GM18873 (cell line): ENCODE results near the gene MAN1B1.

ENCODE experiments used
- ATAC-seq: cut with Tn5 transposase; IDR thresholded peaks from one replicate; pipeline ENCODE4 v1.9.1; 2021; ENCODE audit warnings: mild to moderate bottlenecking, moderate library complexity, moderate number of reproducible peaks; ENCODE audit not compliant: unreplicated experiment, low FRiP score

The MAN1B1 gene

GRCh38 chr9:137086531-137087408, at the start of gene MAN1B1:
Gene MAN1B1 (plus strand): TSS chr9:137086985. CDS start chr9:137087000, 15 bp downstream.
- ATAC-seq: peak; percentile 76

DNA sequence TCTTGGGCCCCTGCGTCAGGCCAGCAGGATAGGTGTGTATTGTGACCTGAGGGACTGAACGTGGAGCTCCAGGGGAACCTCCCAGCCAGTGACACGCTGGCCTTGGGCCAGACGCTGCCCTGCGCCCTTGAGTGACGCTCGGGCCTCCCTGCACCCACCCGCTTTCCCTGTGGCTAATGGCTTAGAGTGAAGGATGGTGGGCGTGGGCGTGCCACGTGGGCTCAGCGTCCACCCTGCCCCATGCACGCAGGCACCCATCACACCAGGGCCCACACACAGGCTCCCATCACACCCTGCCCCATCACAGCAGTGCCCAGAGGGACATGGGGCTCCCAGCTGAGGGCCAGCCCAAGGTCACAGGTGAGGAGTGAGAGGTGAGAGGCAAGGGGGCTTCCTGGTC, 49.8 kb upstream of the MAN1B1 start:
- no peak for ATAC-seq

- ATAC-seq: no peak
These were observed 49.3 kb upstream of the MAN1B1 start for GRCh38 chr9:137037483-137037882.

- ATAC-seq: no peak
These were observed 47.9 kb upstream of the MAN1B1 start for GRCh38 chr9:137038916-137039315.

DNA sequence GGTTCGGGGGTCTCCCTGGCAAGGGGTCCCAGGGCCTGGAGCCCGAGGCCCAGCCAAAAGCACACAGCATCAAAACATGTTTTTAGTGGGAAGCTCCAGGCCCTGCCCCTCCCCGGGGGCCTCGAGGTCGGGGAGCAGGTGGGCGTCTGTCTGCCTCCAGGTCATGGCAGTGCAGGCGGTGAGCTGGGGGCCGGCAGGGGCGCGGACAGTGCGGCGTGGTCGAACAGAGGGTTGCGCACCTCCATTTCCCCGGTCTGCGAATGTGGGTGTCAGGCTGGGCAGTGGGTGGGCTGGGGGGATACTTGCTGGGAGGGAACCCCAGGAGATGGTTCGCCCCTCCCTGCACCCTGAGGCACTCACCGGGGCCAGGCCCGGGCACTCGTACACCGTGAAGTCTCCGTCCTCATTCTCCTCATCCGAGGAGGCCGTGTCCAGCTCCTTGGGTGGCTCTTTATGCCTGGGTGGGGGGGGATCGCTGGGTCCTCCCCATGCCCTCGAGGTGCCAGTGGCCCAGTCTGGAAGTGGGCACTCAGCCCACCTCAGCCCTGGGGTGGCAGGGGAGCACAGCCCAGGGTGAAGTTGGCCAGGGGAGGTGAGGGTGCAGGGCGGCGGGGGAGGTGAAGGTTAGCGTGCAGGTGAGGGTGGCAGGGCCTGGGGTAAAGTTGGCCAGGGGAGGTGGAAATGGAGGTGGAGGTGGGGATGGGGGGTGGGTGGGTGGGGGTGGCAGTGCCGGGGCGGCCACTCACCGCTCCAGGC, 47.0 kb upstream of the MAN1B1 start:
- no peak for ATAC-seq

- ATAC-seq: no peak
These were observed 46.2 kb upstream of the MAN1B1 start for GRCh38 chr9:137040568-137040967.

GRCh38 chr9:137041124-137041523, 45.7 kb upstream of the MAN1B1 start:
- ATAC-seq: no peak

GRCh38 chr9:137042751-137043727, 43.7 kb upstream of the MAN1B1 start:
- ATAC-seq: no peak

- no peak for ATAC-seq
These were observed 42.7 kb upstream of the MAN1B1 start for GRCh38 chr9:137044037-137044436.

- no peak for ATAC-seq
These were observed 42.1 kb upstream of the MAN1B1 start for GRCh38 chr9:137044502-137045177.

DNA sequence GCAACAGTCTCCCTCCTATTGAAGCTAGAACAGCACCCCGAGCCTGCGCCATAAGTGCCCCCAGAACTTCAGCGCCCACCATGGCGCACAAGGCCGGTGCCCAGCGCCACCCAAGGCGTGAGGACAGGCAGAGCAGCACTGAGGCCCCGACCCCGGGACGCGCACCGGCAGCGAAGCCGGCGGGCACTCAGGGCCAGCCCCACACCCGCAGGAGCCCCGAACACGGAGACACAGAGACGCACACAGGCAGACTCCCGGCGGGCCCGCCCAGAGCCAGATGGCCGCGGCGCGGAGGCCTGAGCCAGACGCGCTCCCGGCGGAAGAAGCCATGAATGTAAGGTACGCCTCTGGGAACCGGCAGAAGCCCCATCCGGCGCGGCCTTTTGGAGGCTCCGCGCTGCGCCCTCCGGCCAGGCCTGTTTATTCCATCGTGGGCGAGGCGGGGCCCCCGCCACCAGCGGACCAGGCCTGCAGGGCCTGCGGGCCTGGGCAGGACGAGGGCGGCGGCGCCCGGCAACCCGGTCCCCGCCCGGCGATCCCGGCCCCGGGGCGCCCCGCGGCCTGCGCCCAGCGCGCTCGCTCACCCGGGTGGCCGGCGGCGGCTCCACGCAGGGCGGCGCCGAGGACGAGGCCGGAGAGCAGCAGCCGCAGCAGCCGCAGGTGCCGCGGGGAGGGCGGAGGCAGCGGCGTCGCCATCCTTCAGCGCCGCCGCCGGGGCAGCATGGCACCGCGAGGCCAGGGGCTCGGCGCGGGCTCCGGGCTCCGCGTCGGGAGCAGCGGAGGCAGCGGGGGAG, 41.3 kb upstream of the MAN1B1 start:
- ATAC-seq: no peak

DNA sequence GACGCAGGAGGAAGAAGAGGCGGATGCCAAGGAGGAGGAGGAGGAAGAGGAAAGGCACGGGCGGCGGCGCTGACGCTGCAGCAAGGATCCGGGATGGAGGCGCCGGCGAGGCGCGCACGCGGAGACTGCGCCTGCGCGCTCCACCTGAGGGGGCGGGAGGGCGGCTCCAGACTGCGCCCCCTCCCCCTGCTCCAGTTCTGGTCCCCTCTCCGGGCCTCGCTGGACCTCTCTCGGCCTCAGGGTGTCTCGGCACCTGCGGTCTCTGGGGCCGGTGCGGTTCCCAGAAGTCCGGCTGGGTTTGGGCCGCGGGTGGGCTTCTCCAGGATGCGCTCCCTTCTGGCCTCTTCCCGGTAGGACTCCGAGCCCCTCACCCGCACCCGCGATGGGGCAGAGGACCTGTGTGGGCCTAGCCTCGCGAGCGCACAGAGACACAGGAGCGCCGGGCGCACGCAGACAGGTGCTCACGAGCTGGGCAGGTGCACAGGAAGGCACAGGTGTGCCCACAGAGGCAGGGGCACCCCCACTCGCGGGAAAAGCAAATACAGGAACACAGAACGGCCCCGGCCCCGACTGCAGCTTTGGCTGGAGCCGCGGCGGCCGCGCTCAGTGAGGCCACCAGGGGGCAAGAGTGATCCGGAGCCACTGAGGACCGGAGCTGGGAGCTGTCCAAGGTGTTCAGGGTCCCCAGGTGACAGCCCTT, 40.5 kb upstream of the MAN1B1 start, which contains the start of gene NPDC1:
Gene NPDC1 (minus strand): TSS at position 90 of the 700 bp plus-strand sequence. CDS start 188 bp downstream, outside the sequence.
- ATAC-seq: no peak

GRCh38 chr9:137048655-137049543, 37.9 kb upstream of the MAN1B1 start:
- ATAC-seq: no peak

GRCh38 chr9:137049544-137050449, 37.0 kb upstream of the MAN1B1 start:
- ATAC-seq: no peak

DNA sequence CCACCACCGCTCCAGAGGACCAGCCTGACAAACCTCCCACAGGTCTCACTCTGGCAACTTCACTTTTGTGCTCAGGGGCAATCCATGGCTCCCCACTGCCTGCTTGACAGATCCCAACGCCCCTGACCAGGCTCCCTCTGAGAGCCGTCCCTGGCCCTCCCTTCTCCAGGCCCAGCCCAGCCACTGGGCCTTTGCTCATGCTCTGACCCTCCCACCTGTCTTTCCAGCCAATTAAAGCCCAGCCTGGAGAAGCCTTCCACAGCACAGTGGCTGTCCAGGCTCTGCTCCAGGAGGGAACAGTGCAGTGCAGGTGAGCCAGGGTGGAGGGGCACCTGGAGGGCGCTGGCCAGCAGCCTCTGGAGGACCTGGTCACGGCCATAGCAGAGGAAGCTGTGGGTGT, 36.2 kb upstream of the MAN1B1 start:
- no peak for ATAC-seq

GRCh38 chr9:137051145-137051724, 35.5 kb upstream of the MAN1B1 start:
- ATAC-seq: no peak
